ENCODE results near the gene SLFN13. TPM values are rescaled to one million over a fixed set of nuclear protein-coding genes. Genes with fewer than 3 reads are reported as not detected.

The SLFN13 gene
- total RNA-seq (2022; extraction: Qiagen RNA extraction; ENCODE audit: low read depth) = 3.8 to 6.0 TPM (median 5.0 TPM) in 5 replicates

GRCh38 chr17:35448214-35448898 is at the start of gene SLFN13:
TSS of gene SLFN13 (minus strand) at chr17:35448766. CDS start at chr17:35445680, 3,086 bp downstream.

GRCh38 chr17:35432176-35433074 is 16.1 kb downstream of the SLFN13 start, which contains the start of gene SLFN12:
TSS of gene SLFN12 (minus strand) at chr17:35432500. CDS start at chr17:35423028, 9,472 bp downstream.

Other genes with a start within 250 kb of the SLFN13 start
- 2.7 to 3.8 TPM (median 3.0 TPM) in 5 replicates for gene SLFN5, start 205.7 kb downstream of the SLFN13 start, total RNA-seq (2022; extraction: Qiagen RNA extraction; ENCODE audit: low read depth)
- gene SLFN11, start 75.1 kb downstream of the SLFN13 start, total RNA-seq (2022; extraction: Qiagen RNA extraction; ENCODE audit: low read depth) = 5.7 to 8.6 TPM (median 6.4 TPM) in 5 replicates
- gene SLFN12, start 16.3 kb downstream of the SLFN13 start, total RNA-seq (2022; extraction: Qiagen RNA extraction; ENCODE audit: low read depth) = 0.12 to 0.21 TPM (median 0.20 TPM) in 3 of 5 replicates, not detected in the others
- gene SLFN12L, start 88.9 kb upstream of the SLFN13 start, total RNA-seq (2022; extraction: Qiagen RNA extraction; ENCODE audit: low read depth) = 0.02 to 0.06 TPM in 2 of 5 replicates, not detected in the others
- gene SLFN14, start 112.1 kb upstream of the SLFN13 start, total RNA-seq (2022; extraction: Qiagen RNA extraction; ENCODE audit: low read depth) = not detected in 5 replicates
- gene PEX12, start 129.8 kb upstream of the SLFN13 start, total RNA-seq (2022; extraction: Qiagen RNA extraction; ENCODE audit: low read depth) = 6.0 to 9.2 TPM (median 8.3 TPM) in 5 replicates
- 137 to 161 TPM (median 156 TPM) in 5 replicates for gene AP2B1, start 138.6 kb upstream of the SLFN13 start, total RNA-seq (2022; extraction: Qiagen RNA extraction; ENCODE audit: low read depth)

Measured in A549 treated with DMSO at 1 μM for 4 hours (cell line).